Raji (cell line): ENCODE measurements around the gene SIGLECL1.
"Not testable (repeated sequence)": the region's sequence is repeated elsewhere in the genome, so short reads cannot be mapped to it uniquely, and the experiment has no call there.

ENCODE experiments used
- POLR2A ChIP-seq: IDR thresholded peaks from 2 replicates; pipeline ENCODE4 v1.6.1; 2011; ENCODE audit warnings: low read depth, low read length, control low read depth; ENCODE audit not compliant: insufficient read depth

The SIGLECL1 gene

GRCh38 chr19:51250786-51251467 lies at the start of gene SIGLECL1:
Gene SIGLECL1, plus strand, starts transcription at chr19:51251080. Its CDS starts 12,993 bp downstream, at chr19:51264073.
- no peak for TF ChIP-seq POLR2A

GRCh38 chr19:51201712-51202111 lies 49.2 kb upstream of the SIGLECL1 start:
- TF ChIP-seq POLR2A: no peak

GRCh38 chr19:51203916-51204315 lies 47.0 kb upstream of the SIGLECL1 start:
- TF ChIP-seq POLR2A: no peak

- no peak for TF ChIP-seq POLR2A
These were observed 46.6 kb upstream of the SIGLECL1 start for GRCh38 chr19:51204321-51204720.

GRCh38 chr19:51207747-51208146 lies 43.1 kb upstream of the SIGLECL1 start:
- no peak for TF ChIP-seq POLR2A

- TF ChIP-seq POLR2A: no peak
These were observed 40.6 kb upstream of the SIGLECL1 start for GRCh38 chr19:51210191-51210784.

GRCh38 chr19:51211833-51212232 lies 39.0 kb upstream of the SIGLECL1 start:
- TF ChIP-seq POLR2A: no peak

- no peak for TF ChIP-seq POLR2A
These were observed 31.6 kb upstream of the SIGLECL1 start for GRCh38 chr19:51219307-51219706.

GRCh38 chr19:51219971-51220370 lies 30.9 kb upstream of the SIGLECL1 start:
- TF ChIP-seq POLR2A: no peak

- TF ChIP-seq POLR2A: no peak
These were observed 29.9 kb upstream of the SIGLECL1 start for GRCh38 chr19:51220996-51221395.

- no peak for TF ChIP-seq POLR2A
These were observed 26.7 kb upstream of the SIGLECL1 start for GRCh38 chr19:51224163-51224641.

GRCh38 chr19:51224898-51225393 lies 25.9 kb upstream of the SIGLECL1 start, which contains the start of gene CD33:
Gene CD33, plus strand, starts transcription at chr19:51225080. Its CDS starts 39 bp downstream, at chr19:51225119.
- TF ChIP-seq POLR2A: not testable (repeated sequence)

GRCh38 chr19:51226067-51226466 lies 24.8 kb upstream of the SIGLECL1 start:
- no peak for TF ChIP-seq POLR2A

- TF ChIP-seq POLR2A: no peak
These were observed 23.6 kb upstream of the SIGLECL1 start for GRCh38 chr19:51227326-51227725.

GRCh38 chr19:51227966-51228365 lies 22.9 kb upstream of the SIGLECL1 start:
- TF ChIP-seq POLR2A: no peak

GRCh38 chr19:51240866-51241265 lies 10.0 kb upstream of the SIGLECL1 start:
- no peak for TF ChIP-seq POLR2A
